Measurements from ENCODE around the gene RPAP3. TPM values are rescaled to one million over a fixed set of nuclear protein-coding genes. Genes with fewer than 3 reads are reported as not detected.

Gene RPAP3
- total RNA-seq, 2 donors from 2014 or later, result 12.2 to 14.3 TPM

GRCh38 chr12:47736877-47737676 is 31.2 kb upstream of the RPAP3 start:
- Histone ChIP-seq H3K27me3 (no peaks in the 10 kb centered on the region), H3K9me3 (no peaks in the 10 kb centered on the region), H3K36me3 (no peaks in the 10 kb centered on the region), H3K4me1 (peaks cover 0 to 81% of the 10 kb centered on the region in 2 donors), H3K4me3 (peak overlapping the region in 1 of 2 donors; percentile 14), H3K27ac (peak overlapping the region; percentile 83 to 87)
- DNase-seq (ENCODE audit: low spot score), result peak; percentile 90
- TF ChIP-seq CTCF (IDR thresholded peaks at IDR 0.05), result no peak

- no peak overlapping the region for H3K4me3 ChIP-seq
- no peaks in the 10 kb centered on the region for H3K36me3 ChIP-seq
- H3K27ac ChIP-seq, result peak overlapping the region; percentile 83 to 87
- no peak for TF ChIP-seq CTCF (IDR thresholded peaks at IDR 0.05)
- H3K4me1 ChIP-seq, result peaks cover 0 to 77% of the 10 kb centered on the region in 2 donors
- H3K9me3 ChIP-seq, result no peaks in the 10 kb centered on the region
- DNase-seq (ENCODE audit: low spot score), result no peak
- no peaks in the 10 kb centered on the region for H3K27me3 ChIP-seq
Measured at GRCh38 chr12:47736216-47736615, 30.4 kb upstream of the RPAP3 start.

GRCh38 chr12:47735649-47736048 is 29.8 kb upstream of the RPAP3 start:
- Histone ChIP-seq H3K4me3 (no peak overlapping the region), H3K4me1 (peaks cover 0 to 77% of the 10 kb centered on the region in 2 donors), H3K27ac (peak overlapping the region; percentile 83 to 87), H3K36me3 (no peaks in the 10 kb centered on the region), H3K9me3 (no peaks in the 10 kb centered on the region), H3K27me3 (no peaks in the 10 kb centered on the region)
- no peak for DNase-seq (ENCODE audit: low spot score)
- TF ChIP-seq CTCF (IDR thresholded peaks at IDR 0.05), result no peak

- DNase-seq (ENCODE audit: low spot score), result no peak
- H3K4me1 ChIP-seq, result peaks cover 0 to 77% of the 10 kb centered on the region in 2 donors
- TF ChIP-seq CTCF (IDR thresholded peaks at IDR 0.05), result no peak
Measured at GRCh38 chr12:47734725-47735480, 29.1 kb upstream of the RPAP3 start.

GRCh38 chr12:47733142-47733541 is 27.3 kb upstream of the RPAP3 start:
- Histone ChIP-seq H3K4me3 (no peak overlapping the region), H3K27ac (no peak overlapping the region), H3K36me3 (no peaks in the 10 kb centered on the region), H3K9me3 (no peaks in the 10 kb centered on the region), H3K27me3 (no peaks in the 10 kb centered on the region), H3K4me1 (peaks cover 0 to 73% of the 10 kb centered on the region in 2 donors)
- TF ChIP-seq CTCF (IDR thresholded peaks at IDR 0.05), result no peak
- no peak for DNase-seq (ENCODE audit: low spot score)

More at GRCh38 chr12:47734725-47735480, 29.1 kb upstream of the RPAP3 start:
- no peaks in the 10 kb centered on the region for H3K36me3 ChIP-seq
- H3K27me3 ChIP-seq, result no peaks in the 10 kb centered on the region
- H3K9me3 ChIP-seq, result no peaks in the 10 kb centered on the region
- H3K27ac ChIP-seq, result peak overlapping the region; percentile 83 to 87
- no peak overlapping the region for H3K4me3 ChIP-seq
